PC-3 (cell line): ENCODE measurements around the gene KIF1C.

Source experiments
- EZH2 ChIP-seq: fragments of 300-600 bp; sonication (generic); IDR thresholded peaks from one replicate; pipeline ENCODE4 v1.6.1; 2017; ENCODE audit warnings: antibody characterized with exemption, mild to moderate bottlenecking, low read length; ENCODE audit not compliant: unreplicated experiment
- TF ChIP-seq, protein P1 (sequence below): fragments of 300-600 bp; sonication (generic); conservative IDR thresholded peaks from 2 replicates; pipeline ENCODE4 v1.5.1; 2017; ENCODE audit warnings: antibody characterized with exemption, low read depth, mild to moderate bottlenecking, low read length

DNA sequence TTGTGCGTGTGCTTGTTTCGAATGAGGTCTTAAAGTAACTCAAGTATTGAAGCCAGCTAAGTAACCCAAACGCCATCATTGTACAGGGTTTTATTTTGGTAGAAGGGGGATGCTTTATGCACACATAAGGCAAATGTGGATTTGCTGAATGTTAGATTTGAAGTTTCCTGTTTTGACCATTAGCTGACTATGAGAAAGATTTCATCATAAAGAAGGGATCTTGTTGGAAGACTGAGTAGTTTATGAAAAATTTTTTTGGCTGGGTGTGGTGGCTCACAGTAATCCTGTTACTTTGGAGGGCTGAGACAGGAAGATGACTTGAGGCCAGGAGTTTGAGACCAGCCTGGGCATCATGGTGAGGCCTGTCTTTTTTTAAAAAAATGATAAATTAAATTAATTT, 70.5 kb downstream of the KIF1C start:
- TF ChIP-seq, protein P1, sequence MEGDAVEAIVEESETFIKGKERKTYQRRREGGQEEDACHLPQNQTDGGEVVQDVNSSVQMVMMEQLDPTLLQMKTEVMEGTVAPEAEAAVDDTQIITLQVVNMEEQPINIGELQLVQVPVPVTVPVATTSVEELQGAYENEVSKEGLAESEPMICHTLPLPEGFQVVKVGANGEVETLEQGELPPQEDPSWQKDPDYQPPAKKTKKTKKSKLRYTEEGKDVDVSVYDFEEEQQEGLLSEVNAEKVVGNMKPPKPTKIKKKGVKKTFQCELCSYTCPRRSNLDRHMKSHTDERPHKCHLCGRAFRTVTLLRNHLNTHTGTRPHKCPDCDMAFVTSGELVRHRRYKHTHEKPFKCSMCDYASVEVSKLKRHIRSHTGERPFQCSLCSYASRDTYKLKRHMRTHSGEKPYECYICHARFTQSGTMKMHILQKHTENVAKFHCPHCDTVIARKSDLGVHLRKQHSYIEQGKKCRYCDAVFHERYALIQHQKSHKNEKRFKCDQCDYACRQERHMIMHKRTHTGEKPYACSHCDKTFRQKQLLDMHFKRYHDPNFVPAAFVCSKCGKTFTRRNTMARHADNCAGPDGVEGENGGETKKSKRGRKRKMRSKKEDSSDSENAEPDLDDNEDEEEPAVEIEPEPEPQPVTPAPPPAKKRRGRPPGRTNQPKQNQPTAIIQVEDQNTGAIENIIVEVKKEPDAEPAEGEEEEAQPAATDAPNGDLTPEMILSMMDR, result no peak
- no peak for TF ChIP-seq EZH2
